HFFc6 (cell line): ENCODE data around the gene KIF14. TPM values are rescaled to one million over a fixed set of nuclear protein-coding genes. Genes with fewer than 3 reads are reported as not detected.
"Not testable (repeated sequence)": the region's sequence is repeated elsewhere in the genome, so short reads cannot be mapped to it uniquely, and the experiment has no call there.

Experiments used
- DNase-seq: peaks from one replicate; pipeline ENCODE4 v3.0.0-alpha.2; 2018
- H3K27ac Mint-ChIP-seq: 2 replicates; pipeline ENCODE4 v1.8.0; 2020; ENCODE audit warnings: mild to moderate bottlenecking, mixed read lengths
- H3K27me3 Mint-ChIP-seq: 2 replicates; pipeline ENCODE4 v1.8.0; 2021; ENCODE audit warnings: mild to moderate bottlenecking, moderate library complexity, mixed read lengths; ENCODE audit not compliant: insufficient read depth
- H3K36me3 Mint-ChIP-seq: 2 replicates; pipeline ENCODE4 v1.8.0; 2021; ENCODE audit warnings: low read depth, mixed read lengths
- H3K4me1 Mint-ChIP-seq: 2 replicates; pipeline ENCODE4 v1.8.0; 2020; ENCODE audit warnings: low read depth, mixed read lengths
- H3K4me3 Mint-ChIP-seq: 2 replicates; pipeline ENCODE4 v1.8.0; 2020; ENCODE audit warnings: mild to moderate bottlenecking, moderate library complexity, mixed read lengths
- H3K9me3 Mint-ChIP-seq: 2 replicates; pipeline ENCODE4 v1.8.0; 2020; ENCODE audit warnings: mild to moderate bottlenecking, mixed read lengths
- total RNA-seq, 6 experiments: library from RNA; stranded (reverse); fragmentation: NEBNext Ultra II Directional; extraction: Animal tissue kit (Norgen Biotek cat#: 25700); gene quantifications; 2 replicates in 1 of 6; 3 replicates in 5 of 6; pipeline ENCODE4 v1.2.3, GENCODE V29; 2021
- TF ChIP-seq, protein P1 (sequence below): fragments of 200-600 bp; sonication (generic); IDR thresholded peaks from 2 replicates; pipeline ENCODE4 v1.5.0; 2021; ENCODE audit warnings: antibody characterized with exemption, mild to moderate bottlenecking

The KIF14 gene
- total RNA-seq, 6 experiments from 2014 or later = 5.3 to 12.5 (median 11.4) TPM

DNA sequence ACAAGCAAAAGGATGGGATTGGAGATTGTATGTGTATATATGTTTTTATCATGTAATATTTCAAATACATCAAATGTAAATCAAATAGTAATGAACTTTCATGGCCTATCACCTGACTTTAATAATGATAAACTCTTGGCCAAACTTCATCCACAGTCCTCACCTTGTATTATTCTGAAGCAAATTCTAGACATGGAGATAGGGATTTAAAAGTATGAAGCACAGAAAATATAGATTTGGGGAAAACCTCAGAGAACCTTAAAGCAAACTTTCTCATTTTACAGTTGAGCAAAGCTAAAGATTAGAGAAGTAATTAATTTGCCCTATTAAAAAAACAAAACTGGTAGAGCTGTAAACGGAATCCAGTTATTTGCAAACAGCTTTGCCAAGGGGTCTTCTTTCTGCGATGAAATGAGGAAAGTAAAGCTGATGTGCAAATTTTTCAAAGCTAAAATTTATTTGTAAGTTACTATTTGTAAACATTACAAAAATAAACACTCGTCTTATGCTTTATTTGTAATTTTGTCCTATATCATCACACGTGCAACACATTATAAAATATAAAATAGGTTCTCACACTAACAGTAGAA, 19.9 kb upstream of the KIF14 start:
- H3K36me3 Mint-ChIP-seq = peaks cover 8% of the 10 kb centered on the region; the same call in 1 of the 2 replicates
- H3K4me3 Mint-ChIP-seq = peak overlapping the region; percentile 71
- TF ChIP-seq, protein P1, sequence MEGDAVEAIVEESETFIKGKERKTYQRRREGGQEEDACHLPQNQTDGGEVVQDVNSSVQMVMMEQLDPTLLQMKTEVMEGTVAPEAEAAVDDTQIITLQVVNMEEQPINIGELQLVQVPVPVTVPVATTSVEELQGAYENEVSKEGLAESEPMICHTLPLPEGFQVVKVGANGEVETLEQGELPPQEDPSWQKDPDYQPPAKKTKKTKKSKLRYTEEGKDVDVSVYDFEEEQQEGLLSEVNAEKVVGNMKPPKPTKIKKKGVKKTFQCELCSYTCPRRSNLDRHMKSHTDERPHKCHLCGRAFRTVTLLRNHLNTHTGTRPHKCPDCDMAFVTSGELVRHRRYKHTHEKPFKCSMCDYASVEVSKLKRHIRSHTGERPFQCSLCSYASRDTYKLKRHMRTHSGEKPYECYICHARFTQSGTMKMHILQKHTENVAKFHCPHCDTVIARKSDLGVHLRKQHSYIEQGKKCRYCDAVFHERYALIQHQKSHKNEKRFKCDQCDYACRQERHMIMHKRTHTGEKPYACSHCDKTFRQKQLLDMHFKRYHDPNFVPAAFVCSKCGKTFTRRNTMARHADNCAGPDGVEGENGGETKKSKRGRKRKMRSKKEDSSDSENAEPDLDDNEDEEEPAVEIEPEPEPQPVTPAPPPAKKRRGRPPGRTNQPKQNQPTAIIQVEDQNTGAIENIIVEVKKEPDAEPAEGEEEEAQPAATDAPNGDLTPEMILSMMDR = no peak
- peak overlapping the region; percentile 93 for H3K27ac Mint-ChIP-seq
- no peak for DNase-seq
- peaks cover 3% of the 10 kb centered on the region; the same call in 1 of the 2 replicates for H3K27me3 Mint-ChIP-seq
- H3K4me1 Mint-ChIP-seq = peaks cover 18% of the 10 kb centered on the region
- no peaks in the 10 kb centered on the region for H3K9me3 Mint-ChIP-seq

DNA sequence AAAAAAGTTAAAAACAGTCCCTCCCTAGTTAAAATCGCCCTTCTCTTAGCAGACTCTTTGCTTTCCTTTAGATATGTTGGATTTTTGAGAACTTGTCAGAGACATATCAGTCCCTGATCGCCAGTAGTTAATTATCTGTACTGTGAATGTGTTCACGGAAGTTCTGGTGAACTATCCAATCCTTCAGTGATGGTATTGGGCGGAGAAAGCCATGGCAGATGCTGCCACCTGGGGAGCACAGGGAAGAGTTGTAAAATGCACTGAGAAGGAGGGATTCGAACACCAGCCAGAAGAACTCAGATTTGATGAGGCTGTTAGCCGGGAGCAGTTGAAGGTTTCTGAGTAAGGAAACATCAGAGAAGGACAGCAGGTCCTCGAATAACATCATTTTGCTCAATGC, 17.5 kb upstream of the KIF14 start:
- H3K4me1 Mint-ChIP-seq = peaks cover 18% of the 10 kb centered on the region
- peaks cover 4% of the 10 kb centered on the region; the same call in 1 of the 2 replicates for H3K36me3 Mint-ChIP-seq
- H3K27ac Mint-ChIP-seq = peak overlapping the region; percentile 93
- no peak overlapping the region for H3K4me3 Mint-ChIP-seq
- TF ChIP-seq, protein P1 = no peak
- H3K27me3 Mint-ChIP-seq = peaks cover 3% of the 10 kb centered on the region; the same call in 1 of the 2 replicates
- no peaks in the 10 kb centered on the region for H3K9me3 Mint-ChIP-seq
- no peak for DNase-seq

DNA sequence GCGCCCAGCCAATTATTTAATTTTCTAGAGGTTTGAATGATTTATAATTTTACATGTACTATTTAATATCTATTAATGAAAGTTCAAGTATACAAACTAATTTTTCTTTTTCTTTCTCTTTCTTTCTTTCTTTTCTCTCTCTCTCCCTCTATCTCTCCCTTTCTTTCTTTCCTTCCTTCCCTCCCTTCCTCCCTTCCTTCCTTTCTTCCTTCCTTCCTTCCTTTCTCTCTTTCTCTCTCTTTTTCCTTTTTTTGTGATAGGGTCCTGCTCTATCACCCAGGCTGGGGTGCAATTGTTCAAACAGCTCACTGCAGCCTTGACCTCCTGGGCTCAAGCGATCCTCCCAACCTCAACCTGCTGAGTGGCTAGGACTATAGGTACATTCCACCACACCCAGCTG, 16.1 kb upstream of the KIF14 start:
- no peak for DNase-seq
- H3K27ac Mint-ChIP-seq = no peak overlapping the region
- peaks cover 4% of the 10 kb centered on the region; the same call in 1 of the 2 replicates for H3K36me3 Mint-ChIP-seq
- H3K27me3 Mint-ChIP-seq = peaks cover 3% of the 10 kb centered on the region; the same call in 1 of the 2 replicates
- peaks cover 18% of the 10 kb centered on the region for H3K4me1 Mint-ChIP-seq
- no peaks in the 10 kb centered on the region for H3K9me3 Mint-ChIP-seq
- H3K4me3 Mint-ChIP-seq = no peak overlapping the region
- TF ChIP-seq, protein P1 = no peak

DNA sequence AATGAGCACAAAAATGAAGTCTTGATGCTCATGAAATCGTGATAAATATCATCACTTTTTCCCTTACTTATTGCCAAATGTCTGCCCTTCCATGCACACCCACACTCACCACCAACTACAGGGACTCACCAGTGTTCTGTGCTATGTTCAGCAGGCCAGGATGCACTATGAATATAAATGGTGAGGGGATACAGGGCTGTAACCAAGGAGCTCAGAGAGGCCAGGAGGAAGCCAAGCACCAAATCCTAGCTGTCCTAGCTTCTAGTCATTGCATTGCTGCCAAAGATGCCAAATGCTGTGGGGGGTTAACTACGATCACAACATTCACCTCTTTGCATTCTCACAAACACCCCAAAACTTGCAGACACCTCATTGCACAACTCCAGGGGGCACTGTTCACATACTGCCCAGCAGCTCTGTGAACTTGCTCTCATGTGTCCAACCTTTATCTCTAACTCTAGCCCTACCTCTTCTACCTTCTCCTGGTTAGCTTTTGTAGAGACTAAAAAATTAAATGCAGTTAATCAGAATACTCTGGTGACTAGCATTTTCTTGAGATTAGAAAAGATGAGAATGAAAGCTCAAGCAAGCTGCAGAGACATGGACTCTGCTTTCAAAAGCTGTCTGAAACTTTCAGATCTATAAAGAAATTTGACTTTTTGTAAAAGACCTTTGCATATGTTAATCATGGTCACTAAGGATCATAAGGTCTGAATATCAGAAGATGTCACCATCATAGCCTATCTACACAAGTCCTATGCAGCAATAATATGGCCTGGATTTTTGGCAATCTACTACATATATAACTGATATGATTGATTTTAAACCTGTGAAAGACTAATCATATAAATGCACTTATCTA, 13.9 kb upstream of the KIF14 start:
- TF ChIP-seq, protein P1 = peak; percentile 59
- Mint-ChIP-seq H3K36me3 (no peaks in the 10 kb centered on the region; the same call in 1 of the 2 replicates), H3K27ac (no peak overlapping the region), H3K4me3 (no peak overlapping the region), H3K9me3 (no peaks in the 10 kb centered on the region), H3K27me3 (peaks cover 3% of the 10 kb centered on the region; the same call in 1 of the 2 replicates), H3K4me1 (no peaks in the 10 kb centered on the region)
- no peak for DNase-seq

DNA sequence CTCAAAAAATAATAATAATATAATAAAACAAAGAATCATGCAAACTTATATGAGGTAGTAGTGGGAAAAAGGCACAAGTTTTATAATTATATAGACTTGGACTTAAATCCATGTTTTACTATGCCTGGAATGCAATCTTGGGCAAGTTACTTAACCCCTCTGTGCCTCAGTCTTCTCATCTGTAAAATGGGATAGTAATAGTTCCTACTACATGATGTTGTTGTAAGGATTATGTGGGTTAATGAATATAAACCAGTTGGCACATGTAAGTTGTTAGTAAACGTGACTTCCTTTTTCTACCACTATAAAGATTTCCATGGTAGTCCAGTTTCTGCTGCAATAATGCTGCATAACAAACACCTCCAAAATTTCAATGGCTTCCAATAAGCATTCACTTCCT, 10.8 kb upstream of the KIF14 start:
- Mint-ChIP-seq H3K4me1 (no peaks in the 10 kb centered on the region), H3K9me3 (no peaks in the 10 kb centered on the region), H3K36me3 (no peaks in the 10 kb centered on the region), H3K4me3 (no peak overlapping the region), H3K27me3 (no peaks in the 10 kb centered on the region), H3K27ac (no peak overlapping the region)
- DNase-seq = no peak
- TF ChIP-seq, protein P1 = no peak

DNA sequence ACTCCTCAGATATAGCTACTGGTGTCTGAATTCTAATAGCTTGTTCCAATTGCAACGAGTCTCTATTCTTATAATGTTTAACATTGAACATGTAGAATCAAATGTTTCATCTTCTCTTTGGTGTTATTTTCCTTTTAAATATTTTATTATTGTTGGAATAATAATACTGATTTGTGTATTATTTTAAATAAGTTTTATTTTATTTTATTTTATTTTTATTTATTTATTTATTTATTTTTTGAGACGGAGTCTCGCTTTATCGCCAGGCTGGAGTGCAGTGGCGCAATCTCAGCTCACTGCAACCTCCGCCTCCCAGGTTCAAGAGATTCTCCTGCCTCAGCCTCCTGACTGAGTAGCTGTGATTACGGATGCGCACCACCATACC, 10.0 kb upstream of the KIF14 start:
- DNase-seq, H3K4me1 Mint-ChIP-seq, H3K27ac Mint-ChIP-seq, H3K9me3 Mint-ChIP-seq, H3K36me3 Mint-ChIP-seq, H3K27me3 Mint-ChIP-seq, H3K4me3 Mint-ChIP-seq: not testable (repeated sequence)
